HK-2 (cell line): ENCODE measurements around the gene CTTNBP2NL.

ENCODE experiments used
- DNase-seq: peaks from one replicate; pipeline ENCODE4 v3.0.0-alpha.2; 2018; ENCODE audit not compliant: unreplicated experiment

CTTNBP2NL gene

DNA sequence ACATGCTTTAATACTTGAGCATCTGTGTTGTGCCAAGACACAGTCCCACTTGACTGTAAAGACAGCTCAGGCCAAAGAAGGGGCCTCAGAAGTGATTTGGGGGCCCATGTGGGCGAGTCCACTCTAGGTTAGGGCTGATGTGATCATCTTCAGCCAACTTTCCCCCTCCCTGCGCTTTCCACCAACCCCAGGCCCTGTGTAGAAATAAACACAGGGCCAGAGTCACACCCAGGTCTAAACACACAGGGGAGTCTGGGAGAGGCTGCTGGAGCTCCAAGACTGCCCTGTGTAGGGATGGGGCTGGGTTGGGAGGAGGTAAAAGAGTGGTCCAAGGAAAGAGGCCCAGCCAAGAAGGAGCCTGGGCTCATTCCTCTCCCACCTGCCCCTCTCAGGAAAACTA lies 110.3 kb downstream of the CTTNBP2NL start:
- DNase-seq: no peak

- no peak for DNase-seq
Observed at GRCh38 chr1:112506731-112507130, 110.7 kb downstream of the CTTNBP2NL start.

DNA sequence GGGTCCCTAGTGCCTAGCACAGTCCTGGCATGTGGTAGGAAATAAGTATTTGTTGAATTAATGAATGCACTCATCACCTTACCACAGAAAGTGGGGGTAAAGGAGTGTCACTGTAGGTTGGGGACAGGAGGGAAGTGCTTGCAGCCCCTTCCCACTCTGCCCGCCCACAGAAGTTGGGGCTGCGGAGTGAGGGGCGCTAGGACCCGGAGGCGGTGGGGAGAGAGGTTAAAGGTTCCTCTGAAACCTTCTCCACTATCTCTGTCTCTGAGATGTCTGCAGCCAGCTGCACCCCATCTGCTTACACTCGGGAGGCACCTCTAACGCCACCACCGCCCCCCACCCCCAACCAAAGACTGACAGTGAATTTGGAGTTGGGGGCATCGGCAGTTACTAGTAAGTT lies 111.3 kb downstream of the CTTNBP2NL start:
- DNase-seq: no peak

- DNase-seq: no peak
Observed at GRCh38 chr1:112507921-112508277, 111.9 kb downstream of the CTTNBP2NL start.

DNA sequence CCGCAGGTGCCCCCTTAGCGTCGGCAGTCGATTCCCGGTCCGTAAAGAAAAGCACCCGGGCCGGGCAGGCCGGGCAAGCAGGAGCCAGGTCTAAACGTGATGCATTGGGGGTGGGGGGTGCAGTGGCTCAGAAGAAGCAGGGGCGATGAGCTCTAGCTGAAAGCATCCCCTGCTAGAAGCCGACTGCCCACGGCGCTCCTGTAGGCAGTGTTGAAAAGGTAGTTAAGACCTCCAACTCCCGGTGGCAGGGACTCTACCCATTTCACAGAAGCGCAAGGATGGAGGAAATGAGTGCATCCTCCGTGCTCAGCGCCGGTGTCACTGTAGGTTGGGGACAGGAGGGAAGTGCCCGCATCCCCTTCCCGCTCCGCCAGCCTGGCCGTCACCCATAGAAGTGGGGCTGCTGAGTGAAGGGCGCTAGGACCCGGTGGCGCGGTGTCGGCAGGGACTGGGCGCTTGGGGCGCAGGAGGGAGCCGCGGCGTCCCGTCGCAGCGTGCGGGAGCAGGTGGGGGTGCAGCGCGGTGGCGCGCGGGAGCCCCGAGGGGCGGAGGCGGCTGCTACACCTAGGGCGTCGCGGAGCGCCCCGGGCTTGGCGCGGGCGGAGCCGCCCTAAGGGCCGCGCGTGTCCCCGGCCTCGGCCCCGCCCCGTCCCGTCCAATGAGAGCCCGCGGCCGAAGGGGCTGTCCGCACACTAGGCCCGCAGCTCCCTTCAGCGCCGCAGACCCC lies 112.4 kb downstream of the CTTNBP2NL start, which contains the start of gene WNT2B:
TSS of gene WNT2B (plus strand) at position 688 of the 727 bp plus-strand sequence. CDS start 298 bp downstream, outside the sequence.
- DNase-seq: peak; percentile 37

- DNase-seq: no peak
Observed at GRCh38 chr1:112509005-112509659, 113.1 kb downstream of the CTTNBP2NL start.

- no peak for DNase-seq
Observed at GRCh38 chr1:112509660-112510178, 113.7 kb downstream of the CTTNBP2NL start.

GRCh38 chr1:112510340-112510739 lies 114.3 kb downstream of the CTTNBP2NL start:
- no peak for DNase-seq
